ENCODE data around the gene MTPN. TPM values are rescaled to one million over a fixed set of nuclear protein-coding genes. Genes with fewer than 3 reads are reported as not detected.

The MTPN gene
- total RNA-seq, 2 experiments from 2014 or later, result 88.4 to 94.0 TPM

- Histone ChIP-seq H3K9me3 (ENCODE audit: control insufficient read depth in 1 of 2, insufficient read depth in 1 of 2, low read length in 2 of 2) (peaks cover 0 to 3% of the 10 kb centered on the region in 2 experiments), H3K4me3 (ENCODE audit: low read length) (no peak overlapping the region), H3K27ac (ENCODE audit: low read depth in 1 of 2, low read length in 2 of 2) (no peak overlapping the region), H3K36me3 (ENCODE audit: insufficient read depth, low read length) (no peaks in the 10 kb centered on the region), H3K27me3 (ENCODE audit: control insufficient read depth in 1 of 2, insufficient read depth in 2 of 2, low read length in 2 of 2) (no peaks in the 10 kb centered on the region), H3K4me1 (ENCODE audit: insufficient read depth, low read length) (peaks cover 13% of the 10 kb centered on the region)
- intact Hi-C loops (cut with DNase I, micrococcal nuclease), result no loop called here
- ChIA-PET CTCF (no interaction called here), POLR2A (no interaction called here)
- DNase-seq (no peak), ATAC-seq (ENCODE audit: poor library complexity) (no peak)
- H3K9me3 Mint-ChIP-seq, result no peaks in the 10 kb centered on the region
- H3K4me3 Mint-ChIP-seq, result no peak overlapping the region
- H3K36me3 Mint-ChIP-seq (ENCODE audit: low read depth), result no peaks in the 10 kb centered on the region
- no peak for TF ChIP-seq CTCF (IDR thresholded peaks at IDR 0.05)
- peaks cover 5% of the 10 kb centered on the region for H3K27me3 Mint-ChIP-seq
- H3K4me1 Mint-ChIP-seq (ENCODE audit: low read depth), result peaks cover 9% of the 10 kb centered on the region
- H3K27ac Mint-ChIP-seq, result no peak overlapping the region
Observed at GRCh38 chr7:135995748-135996147, 18.6 kb upstream of the MTPN start.

- CTCF ChIA-PET, result interaction anchor here (1.4 kb wide), 1 partner anchor 14 kb away, joined by 4 read pairs; no protein-coding TSS in a partner anchor
- no peak overlapping the region for H3K4me3 Mint-ChIP-seq
- Histone ChIP-seq H3K27ac (ENCODE audit: low read depth in 1 of 2, low read length in 2 of 2) (no peak overlapping the region), H3K9me3 (ENCODE audit: control insufficient read depth in 1 of 2, insufficient read depth in 1 of 2, low read length in 2 of 2) (no peaks in the 10 kb centered on the region), H3K27me3 (ENCODE audit: control insufficient read depth in 1 of 2, insufficient read depth in 2 of 2, low read length in 2 of 2) (no peaks in the 10 kb centered on the region), H3K4me3 (ENCODE audit: low read length) (no peak overlapping the region), H3K36me3 (ENCODE audit: insufficient read depth, low read length) (no peaks in the 10 kb centered on the region), H3K4me1 (ENCODE audit: insufficient read depth, low read length) (peaks cover 13% of the 10 kb centered on the region)
- no peaks in the 10 kb centered on the region for H3K9me3 Mint-ChIP-seq
- no peak for DNase-seq
- no peak for TF ChIP-seq CTCF (IDR thresholded peaks at IDR 0.05)
- no peak for ATAC-seq (ENCODE audit: poor library complexity)
- peaks cover 9% of the 10 kb centered on the region for H3K4me1 Mint-ChIP-seq (ENCODE audit: low read depth)
- POLR2A ChIA-PET, result interaction anchor here (0.7 to 0.9 kb wide), 3 partner anchors 13 to 332 kb away, joined by 3 read pairs; partner anchors contain the start of gene STMP1
- H3K27ac Mint-ChIP-seq, result no peak overlapping the region
- H3K27me3 Mint-ChIP-seq, result peaks cover 5% of the 10 kb centered on the region
- no peaks in the 10 kb centered on the region for H3K36me3 Mint-ChIP-seq (ENCODE audit: low read depth)
- intact Hi-C loops (cut with DNase I, micrococcal nuclease), result no loop called here
Observed at GRCh38 chr7:135994466-135995205, 17.5 kb upstream of the MTPN start.

GRCh38 chr7:135993950-135994349 is 16.8 kb upstream of the MTPN start:
- Mint-ChIP-seq H3K27me3 (peaks cover 5% of the 10 kb centered on the region), H3K36me3 (ENCODE audit: low read depth) (no peaks in the 10 kb centered on the region), H3K9me3 (no peaks in the 10 kb centered on the region), H3K4me1 (ENCODE audit: low read depth) (peaks cover 9% of the 10 kb centered on the region), H3K27ac (no peak overlapping the region), H3K4me3 (no peak overlapping the region)
- no peak overlapping the region for H3K4me3 ChIP-seq (ENCODE audit: low read length)
- ATAC-seq (ENCODE audit: poor library complexity) (no peak), DNase-seq (peak in 1 of 14 experiments; percentile 49)
- CTCF ChIA-PET, result interaction anchor here (1.4 kb wide), 1 partner anchor 15 kb away, joined by 4 read pairs; no protein-coding TSS in a partner anchor
- no peaks in the 10 kb centered on the region for H3K27me3 ChIP-seq (ENCODE audit: control insufficient read depth in 1 of 2, insufficient read depth in 2 of 2, low read length in 2 of 2)
- no peaks in the 10 kb centered on the region for H3K36me3 ChIP-seq (ENCODE audit: insufficient read depth, low read length)
- H3K4me1 ChIP-seq (ENCODE audit: insufficient read depth, low read length), result peaks cover 13% of the 10 kb centered on the region
- intact Hi-C loops (cut with DNase I, micrococcal nuclease), result no loop called here
- H3K9me3 ChIP-seq (ENCODE audit: control insufficient read depth in 1 of 2, insufficient read depth in 1 of 2, low read length in 2 of 2), result no peaks in the 10 kb centered on the region
- POLR2A ChIA-PET, result interaction anchor here (0.7 to 0.9 kb wide), 2 partner anchors 12 to 33 kb away, joined by 3 read pairs; no protein-coding TSS in a partner anchor
- no peak for TF ChIP-seq CTCF (IDR thresholded peaks at IDR 0.05)
- no peak overlapping the region for H3K27ac ChIP-seq (ENCODE audit: low read depth in 1 of 2, low read length in 2 of 2)

Measured in CD4-positive, alpha-beta T cell (primary cell).